Jurkat, Clone E6-1 (cell line): ENCODE data around the gene TTF2.
"Not testable (repeated sequence)": the region's sequence is repeated elsewhere in the genome, so short reads cannot be mapped to it uniquely, and the experiment has no call there.

Experiments
- DNase-seq: peaks from one replicate; pipeline ENCODE4 v3.0.0-alpha.2; 2011; ENCODE audit warnings: low read depth, low spot score
- H3K4me3 ChIP-seq: 2 replicates; pipeline ENCODE4 v1.5.1; 2011; ENCODE audit warnings: mild to moderate bottlenecking, low read length, control low read depth, moderate library complexity

The TTF2 gene

GRCh38 chr1:117138106-117138505 is 78.0 kb downstream of the TTF2 start:
- DNase-seq, result no peak

GRCh38 chr1:117138561-117138960 is 78.4 kb downstream of the TTF2 start:
- DNase-seq, result no peak
- H3K4me3 ChIP-seq, result no peak overlapping the region

More at GRCh38 chr1:117138106-117138505, 78.0 kb downstream of the TTF2 start:
- H3K4me3 ChIP-seq, result no peak overlapping the region

GRCh38 chr1:117142200-117142599 is 82.1 kb downstream of the TTF2 start:
- no peak for DNase-seq
- no peak overlapping the region for H3K4me3 ChIP-seq

GRCh38 chr1:117143172-117143571 is 83.0 kb downstream of the TTF2 start:
- H3K4me3 ChIP-seq, result no peak overlapping the region
- no peak for DNase-seq

- H3K4me3 ChIP-seq, result no peak overlapping the region
- no peak for DNase-seq
Observed at GRCh38 chr1:117143871-117144270, 83.7 kb downstream of the TTF2 start.

- no peak for DNase-seq
- H3K4me3 ChIP-seq, result no peak overlapping the region
Observed at GRCh38 chr1:117146072-117146471, 85.9 kb downstream of the TTF2 start.

GRCh38 chr1:117146575-117147340 is 86.6 kb downstream of the TTF2 start:
- H3K4me3 ChIP-seq, result no peak overlapping the region
- DNase-seq, result no peak

GRCh38 chr1:117147341-117147831 is 87.3 kb downstream of the TTF2 start:
- DNase-seq, result no peak
- H3K4me3 ChIP-seq, result no peak overlapping the region

- no peak for DNase-seq
- no peak overlapping the region for H3K4me3 ChIP-seq
Observed at GRCh38 chr1:117147856-117148588, 87.9 kb downstream of the TTF2 start.

- no peak for DNase-seq
- H3K4me3 ChIP-seq, result no peak overlapping the region
Observed at GRCh38 chr1:117150316-117150715, 90.2 kb downstream of the TTF2 start.

- H3K4me3 ChIP-seq, DNase-seq: not testable (repeated sequence)
Observed at GRCh38 chr1:117151305-117151704, 91.2 kb downstream of the TTF2 start.
